ENCODE measurements around the gene CAMSAP2. TPM values are rescaled to one million over a fixed set of nuclear protein-coding genes. Genes with fewer than 3 reads are reported as not detected.

Gene CAMSAP2
- total RNA-seq, 1 donor from 2014 or later = 49.4 TPM

DNA sequence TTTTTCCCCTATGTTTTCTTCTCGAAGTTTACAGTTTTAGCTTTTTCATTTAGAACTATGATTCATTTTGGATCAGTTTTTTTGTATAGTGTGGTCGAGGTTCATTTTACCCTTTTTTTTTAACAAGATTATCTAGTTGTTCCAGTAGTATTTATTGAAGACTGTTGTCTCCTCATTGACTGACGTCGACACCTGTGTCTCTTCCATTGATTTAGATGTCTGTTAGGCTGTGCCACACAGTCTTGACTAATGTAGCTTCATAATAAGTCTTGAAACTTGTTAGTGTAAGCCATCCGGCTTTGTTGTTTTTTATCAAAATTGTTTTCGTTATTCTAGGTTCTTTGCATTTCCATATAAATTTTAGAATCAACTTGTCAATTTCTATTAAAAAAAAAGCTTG is 45.2 kb downstream of the CAMSAP2 start:
- Histone ChIP-seq H3K79me2 (ENCODE audit: insufficient read depth, low read length) (peaks cover 98% of the 10 kb centered on the region), H3K4me1 (ENCODE audit: insufficient read depth, low read length) (no peaks in the 10 kb centered on the region), H3K27me3 (ENCODE audit: insufficient read depth, low read length) (no peaks in the 10 kb centered on the region), H3K4me3 (ENCODE audit: insufficient read depth, low read depth, low read length) (no peak overlapping the region), H3K4me2 (ENCODE audit: low read length) (no peak overlapping the region), H4K20me1 (ENCODE audit: insufficient read depth, low read length) (peaks cover 66% of the 10 kb centered on the region), H3K27ac (ENCODE audit: low read depth, low read length) (no peak overlapping the region), H2AFZ (ENCODE audit: low read depth, low read length) (no peak overlapping the region), H3K9me3 (ENCODE audit: insufficient read depth, low read depth, low read length) (no peaks in the 10 kb centered on the region), H3K36me3 (ENCODE audit: insufficient read depth, low read length) (peaks cover 10% of the 10 kb centered on the region), H3K9ac (ENCODE audit: low read length) (no peak overlapping the region)
- FAIRE-seq (no peak), DNase-seq (ENCODE audit: low read depth) (no peak)
- no peak for TF ChIP-seq CTCF (IDR thresholded peaks at IDR 0.05; ENCODE audit: insufficient read depth, low read depth, low read length)
- TF ChIP-seq EZH2 (IDR thresholded peaks at IDR 0.05; ENCODE audit: insufficient read depth, low read length) = no peak
- no peak overlapping the region for H3K27ac Mint-ChIP-seq (ENCODE audit: unreplicated experiment)
- H3K27me3 Mint-ChIP-seq (ENCODE audit: low read depth, unreplicated experiment) = no peaks in the 10 kb centered on the region
- no peak overlapping the region for H3K4me3 Mint-ChIP-seq (ENCODE audit: unreplicated experiment)
- peaks cover 5% of the 10 kb centered on the region for H3K36me3 Mint-ChIP-seq (ENCODE audit: low read depth, unreplicated experiment)
- no peaks in the 10 kb centered on the region for H3K9me3 Mint-ChIP-seq (ENCODE audit: unreplicated experiment)
- H3K4me1 Mint-ChIP-seq (ENCODE audit: low read depth, unreplicated experiment) = peaks cover 4% of the 10 kb centered on the region

GRCh38 chr1:200784576-200784975 is 45.9 kb downstream of the CAMSAP2 start:
- H3K9me3 ChIP-seq (ENCODE audit: insufficient read depth, low read depth, low read length) = no peaks in the 10 kb centered on the region
- peaks cover 4% of the 10 kb centered on the region for H3K4me1 Mint-ChIP-seq (ENCODE audit: low read depth, unreplicated experiment)
- peaks cover 66% of the 10 kb centered on the region for H4K20me1 ChIP-seq (ENCODE audit: insufficient read depth, low read length)
- H3K4me3 Mint-ChIP-seq (ENCODE audit: unreplicated experiment) = no peak overlapping the region
- no peak overlapping the region for H3K9ac ChIP-seq (ENCODE audit: low read length)
- H3K27me3 ChIP-seq (ENCODE audit: insufficient read depth, low read length) = no peaks in the 10 kb centered on the region
- H3K9me3 Mint-ChIP-seq (ENCODE audit: unreplicated experiment) = no peaks in the 10 kb centered on the region
- H3K27ac Mint-ChIP-seq (ENCODE audit: unreplicated experiment) = no peak overlapping the region
- no peak overlapping the region for H3K27ac ChIP-seq (ENCODE audit: low read depth, low read length)
- H3K36me3 ChIP-seq (ENCODE audit: insufficient read depth, low read length) = peaks cover 10% of the 10 kb centered on the region
- H3K36me3 Mint-ChIP-seq (ENCODE audit: low read depth, unreplicated experiment) = peaks cover 8% of the 10 kb centered on the region
- no peaks in the 10 kb centered on the region for H3K4me1 ChIP-seq (ENCODE audit: insufficient read depth, low read length)
- H2AFZ ChIP-seq (ENCODE audit: low read depth, low read length) = no peak overlapping the region
- FAIRE-seq (no peak), DNase-seq (ENCODE audit: low read depth) (peak; percentile 42)
- no peaks in the 10 kb centered on the region for H3K27me3 Mint-ChIP-seq (ENCODE audit: low read depth, unreplicated experiment)
- no peak overlapping the region for H3K4me2 ChIP-seq (ENCODE audit: low read length)
- H3K4me3 ChIP-seq (ENCODE audit: insufficient read depth, low read depth, low read length) = no peak overlapping the region
- no peak for TF ChIP-seq EZH2 (IDR thresholded peaks at IDR 0.05; ENCODE audit: insufficient read depth, low read length)
- no peak for TF ChIP-seq CTCF (IDR thresholded peaks at IDR 0.05; ENCODE audit: insufficient read depth, low read depth, low read length)
- peaks cover 98% of the 10 kb centered on the region for H3K79me2 ChIP-seq (ENCODE audit: insufficient read depth, low read length)

DNA sequence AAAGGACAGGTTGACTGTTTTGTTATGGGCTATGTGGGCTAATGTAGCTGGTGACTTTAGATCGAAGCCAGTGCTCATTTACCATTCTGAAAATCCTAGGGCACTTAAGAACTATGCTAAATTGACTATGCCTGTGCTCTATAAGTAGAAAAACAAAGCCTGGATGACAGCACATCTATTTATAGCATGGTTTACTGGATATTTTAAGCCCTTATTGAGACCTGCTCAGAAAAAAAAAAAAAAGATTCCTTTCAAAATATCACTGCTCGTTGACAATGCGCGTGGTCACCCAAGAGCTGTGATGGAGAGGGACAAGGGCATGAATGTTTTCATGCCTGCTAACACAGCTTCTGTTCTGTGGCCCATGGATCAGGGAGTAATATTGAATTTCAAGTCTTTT is 48.1 kb downstream of the CAMSAP2 start:
- FAIRE-seq (no peak), DNase-seq (ENCODE audit: low read depth) (no peak)
- TF ChIP-seq EZH2 (IDR thresholded peaks at IDR 0.05; ENCODE audit: insufficient read depth, low read length) (no peak), CTCF (IDR thresholded peaks at IDR 0.05; ENCODE audit: insufficient read depth, low read depth, low read length) (no peak)
- H3K36me3 ChIP-seq (ENCODE audit: insufficient read depth, low read length) = peaks cover 8% of the 10 kb centered on the region
- no peak overlapping the region for H3K4me2 ChIP-seq (ENCODE audit: low read length)
- Mint-ChIP-seq H3K36me3 (ENCODE audit: low read depth, unreplicated experiment) (peaks cover 11% of the 10 kb centered on the region), H3K27ac (ENCODE audit: unreplicated experiment) (no peak overlapping the region), H3K4me3 (ENCODE audit: unreplicated experiment) (no peak overlapping the region), H3K27me3 (ENCODE audit: low read depth, unreplicated experiment) (no peaks in the 10 kb centered on the region), H3K9me3 (ENCODE audit: unreplicated experiment) (no peaks in the 10 kb centered on the region), H3K4me1 (ENCODE audit: low read depth, unreplicated experiment) (peaks cover 8% of the 10 kb centered on the region)
- peaks cover 61% of the 10 kb centered on the region for H4K20me1 ChIP-seq (ENCODE audit: insufficient read depth, low read length)
- no peak overlapping the region for H3K27ac ChIP-seq (ENCODE audit: low read depth, low read length)
- H3K27me3 ChIP-seq (ENCODE audit: insufficient read depth, low read length) = no peaks in the 10 kb centered on the region
- no peak overlapping the region for H3K4me3 ChIP-seq (ENCODE audit: insufficient read depth, low read depth, low read length)
- no peak overlapping the region for H2AFZ ChIP-seq (ENCODE audit: low read depth, low read length)
- H3K9ac ChIP-seq (ENCODE audit: low read length) = no peak overlapping the region
- peaks cover 96% of the 10 kb centered on the region for H3K79me2 ChIP-seq (ENCODE audit: insufficient read depth, low read length)
- H3K9me3 ChIP-seq (ENCODE audit: insufficient read depth, low read depth, low read length) = no peaks in the 10 kb centered on the region
- H3K4me1 ChIP-seq (ENCODE audit: insufficient read depth, low read length) = no peaks in the 10 kb centered on the region
